Fibroblast of pulmonary artery (primary cell): ENCODE results near the gene NCAPH2.
"Not testable (repeated sequence)": the region's sequence is repeated elsewhere in the genome, so short reads cannot be mapped to it uniquely, and the experiment has no call there.

ENCODE experiments used
- DNase-seq: peaks from one replicate; pipeline ENCODE4 v3.0.0-alpha.2; 2010; ENCODE audit warnings: low read depth
- H3K4me3 ChIP-seq: replicated peaks from 2 replicates; pipeline ENCODE4 v1.5.1; 2011; ENCODE audit warnings: low read depth, mild to moderate bottlenecking, control low read depth, low read length, moderate library complexity
- CTCF ChIP-seq: IDR thresholded peaks from 2 replicates; pipeline ENCODE4 v1.5.1; 2011; ENCODE audit warnings: mild to moderate bottlenecking, control low read depth, low read length, inconsistent platforms; ENCODE audit errors: missing control alignments

NCAPH2 gene

GRCh38 chr22:50513175-50513574, 5.2 kb downstream of the NCAPH2 start:
- DNase-seq: no peak
- H3K4me3 ChIP-seq: no peak overlapping the region
- no peak for TF ChIP-seq CTCF

DNA sequence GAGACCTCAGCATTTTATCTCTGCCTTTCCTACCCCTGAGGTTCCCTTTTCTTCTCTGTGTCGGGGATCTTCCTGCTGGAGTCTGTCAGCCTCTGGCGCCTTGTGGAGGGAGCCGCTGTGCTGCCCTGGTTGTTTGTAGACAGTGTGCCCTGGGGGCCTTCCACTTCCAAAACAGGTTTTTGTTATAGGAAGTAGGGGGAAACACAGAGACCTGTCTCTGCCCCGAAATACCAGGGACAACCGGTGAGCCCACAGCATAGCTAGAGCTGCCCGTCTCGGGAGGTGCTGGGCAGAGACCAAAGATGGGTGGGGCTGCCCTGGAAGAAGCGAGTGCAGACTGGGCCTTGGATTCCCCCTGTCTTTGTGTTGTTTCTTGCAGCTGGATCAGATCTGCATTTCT, 8.0 kb downstream of the NCAPH2 start:
- TF ChIP-seq CTCF: no peak
- DNase-seq: no peak
- no peak overlapping the region for H3K4me3 ChIP-seq

- no peak for DNase-seq
- TF ChIP-seq CTCF: no peak
- no peak overlapping the region for H3K4me3 ChIP-seq
Observed at GRCh38 chr22:50516891-50517290, 8.9 kb downstream of the NCAPH2 start.

DNA sequence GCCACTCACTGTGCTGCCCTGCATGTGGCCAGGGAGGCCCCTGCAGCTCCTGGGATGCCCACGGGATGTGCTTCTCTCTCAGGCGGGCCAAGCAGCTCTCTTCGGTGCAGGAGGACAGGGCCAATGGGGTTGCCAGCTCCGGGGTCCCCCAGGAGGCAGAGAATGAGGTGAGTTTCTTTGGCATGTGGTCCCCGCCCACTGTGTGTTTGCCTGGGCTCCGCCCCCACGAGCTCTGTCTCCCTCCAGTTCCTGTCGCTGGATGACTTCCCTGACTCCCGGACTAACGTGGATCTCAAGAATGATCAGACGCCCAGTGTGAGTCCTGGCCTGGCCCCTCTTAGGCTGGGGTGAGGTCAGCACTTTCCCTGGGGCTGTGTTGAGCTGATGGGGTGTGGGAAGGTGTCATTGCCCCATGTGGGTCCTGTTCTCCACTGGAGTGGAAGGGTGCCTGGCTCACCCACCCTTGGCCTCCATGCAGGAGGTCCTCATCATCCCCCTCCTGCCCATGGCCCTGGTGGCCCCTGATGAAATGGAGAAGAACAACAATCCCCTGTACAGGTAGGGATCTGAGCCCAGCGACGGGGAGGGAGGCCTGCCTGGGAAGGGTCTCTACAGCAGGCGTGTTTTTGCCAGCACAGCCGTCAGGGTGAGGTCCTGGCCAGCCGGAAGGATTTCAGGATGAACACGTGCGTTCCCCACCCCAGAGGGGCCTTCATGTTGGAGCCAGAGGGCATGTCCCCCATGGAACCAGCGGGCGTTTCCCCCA, 9.7 kb downstream of the NCAPH2 start:
- H3K4me3 ChIP-seq: no peak overlapping the region
- DNase-seq: no peak
- TF ChIP-seq CTCF: no peak

GRCh38 chr22:50518606-50519005, 10.6 kb downstream of the NCAPH2 start:
- no peak for TF ChIP-seq CTCF
- no peak for DNase-seq

GRCh38 chr22:50519151-50519550, 11.1 kb downstream of the NCAPH2 start:
- no peak for DNase-seq
- no peak overlapping the region for H3K4me3 ChIP-seq
- no peak for TF ChIP-seq CTCF

More at GRCh38 chr22:50518606-50519005, 10.6 kb downstream of the NCAPH2 start:
- no peak overlapping the region for H3K4me3 ChIP-seq

DNA sequence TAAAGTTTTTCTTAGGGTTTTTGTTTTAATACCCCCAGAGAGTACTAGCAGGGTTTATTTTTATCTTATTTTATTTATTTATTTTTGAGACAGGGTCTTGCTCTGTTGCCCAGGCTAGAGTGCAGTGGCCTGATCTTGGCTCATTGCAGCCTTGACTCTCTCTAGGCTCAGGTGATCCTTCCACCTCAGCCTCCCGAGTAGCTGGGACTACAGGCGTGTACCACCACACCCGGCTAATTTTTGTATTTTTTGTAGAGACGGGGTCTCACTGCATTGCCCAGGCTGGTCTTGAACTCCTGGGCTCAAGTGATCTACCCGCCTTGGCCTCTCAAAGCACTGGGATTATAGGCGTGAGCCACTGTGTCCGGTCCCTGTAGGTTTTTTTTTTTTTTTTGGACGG, 12.2 kb downstream of the NCAPH2 start:
- DNase-seq, H3K4me3 ChIP-seq: not testable (repeated sequence)
